Heart left ventricle (tissue), 16 donors: Measurements from ENCODE around the gene DBN1. TPM values are rescaled to one million over a fixed set of nuclear protein-coding genes. Genes with fewer than 3 reads are reported as not detected.
A peak's percentile ranks its signal among the peaks of the same experiment; 100 is the strongest.

ENCODE experiments used
- ATAC-seq, 4 donors: fragments of 200-7000 bp; cut with Tn5 transposase; one replicate each; pipeline ENCODE4 v1.9.1; 2020 to 2022; ENCODE audit warnings: moderate library complexity in 4 of 4, mild to moderate bottlenecking in 3 of 4, moderate number of reproducible peaks in 1 of 4
- DNase-seq, 5 donors: peaks; one replicate each; pipeline ENCODE4 v3.0.0-alpha.2; 2020
- H3K27ac ChIP-seq, 12 donors: fragments of 200-600 bp; sonication (generic) in 4 of 12; one replicate each; pipeline versions ENCODE4 v1.5.0 to v1.8.0; 2016 to 2022; ENCODE audit warnings: mild to moderate bottlenecking in 2 of 12
- H3K27me3 ChIP-seq, 9 donors: fragments of 200-600 bp; sonication (generic) in 2 of 9; one replicate each; pipeline versions ENCODE4 v1.5.1 to v1.8.0; 2016 to 2022; ENCODE audit warnings: mild to moderate bottlenecking in 3 of 9
- H3K36me3 ChIP-seq, 9 donors: fragments of 200-600 bp; sonication (generic) in 2 of 9; one replicate each; pipeline versions ENCODE4 v1.5.0 to v1.8.0; 2018 to 2022; ENCODE audit warnings: mild to moderate bottlenecking in 2 of 9
- H3K4me1 ChIP-seq, 12 donors: fragments of 200-600 bp; sonication (generic) in 4 of 12; one replicate each; pipeline versions ENCODE4 v1.5.0 to v1.8.0; 2016 to 2022; ENCODE audit warnings: mild to moderate bottlenecking in 3 of 12
- H3K4me3 ChIP-seq, 12 donors: fragments of 200-600 bp; sonication (generic) in 4 of 12; one replicate each; pipeline versions ENCODE4 v1.5.0 to v1.8.0; 2017 to 2022; ENCODE audit warnings: mild to moderate bottlenecking in 9 of 12, moderate library complexity in 4 of 12
- H3K9me3 ChIP-seq, 12 donors: fragments of 200-600 bp; sonication (generic) in 4 of 12; one replicate each; pipeline versions ENCODE4 v1.5.0 to v1.8.0; 2016 to 2022; ENCODE audit warnings: mild to moderate bottlenecking in 1 of 12
- CTCF ChIP-seq, 12 donors: fragments of 200-600 bp; sonication (generic) in 4 of 12; IDR thresholded peaks; one replicate each; pipeline versions ENCODE4 v1.5.0 to v1.8.0; 2018 to 2022; ENCODE audit warnings: antibody characterized with exemption in 12 of 12, mild to moderate bottlenecking in 5 of 12
- POLR2A ChIP-seq, 2 donors: fragments of 450-650 bp; IDR thresholded peaks; one replicate each; pipeline ENCODE4 v1.6.1; 2017; ENCODE audit warnings: antibody characterized with exemption in 2 of 2, mild to moderate bottlenecking in 2 of 2, moderate library complexity in 2 of 2
- WGBS, 4 donors: extraction: QIAGEN DNeasy Blood & Tissue Kit in 2 of 4; methylation state at CpG; one replicate each; pipeline versions ENCODE4 v1.1.5 to v1.1.7; 2013 to 2018; 5-methylcytosine and 5-hydroxymethylcytosine counted together
- intact Hi-C, 10 donors: fragments of 100-400 bp; cut with DNase I; formaldehyde crosslinking; loops; one replicate each; pipeline versions ENCODE4 v1.11.1 to v1.14.2; 2022
- polyA plus RNA-seq, 2 donors: library from polyadenylated mRNA; stranded (reverse); fragments of 200-250 nt; gene quantifications; one replicate each; pipeline ENCODE4 v1.2.3, GENCODE V29; 2013
- total RNA-seq, 9 donors: library from RNA; depleted of rRNA in 2 of 9; stranded (reverse); fragments of >200 nt in 2 of 9; fragmentation: NEBNext Ultra II Directional in 3 of 9; extraction: Animal tissue kit (Norgen Biotek cat#: 25700) in 3 of 9; gene quantifications; one replicate each; pipeline versions ENCODE4 v1.1.0 to v1.2.4, GENCODE V29; 2016 to 2023
- donor health status: ischemic (EF 13 %, LVEDD 7.1; RV severe dilation, severe dysfunction).
- donor health status: healthy with polysubstance abuse.
- donor health status: DM: no; HTN: yes; CAD: no.
- donor health status: DM: no; HTN: no; CAD: no.
- donor health status: ischemic (EF 25% LVEDD 6.9; RV normal size, moderate dysfunction).
- donor health status: ischemic (EF 25% LVEDD 5.7; RV mildly dilated, moderate dysfunction).
- donor health status: healthy.
- donor health status: DM: yes; HTN: yes; CAD: no.
- donor health status: ischemic (EF 35%, LVEDD 5.7; RV mildly dilated, moderate dysfunction).
- donor health status: nonischemic (EF 11% LVEDD 7.7; RV severe dilation, severe dysfunction).
- donor health status: DM: yes; HTN: yes; CAD: no.
- donor health status: PGD.
- donor health status: ischemic (EF 29% LVEDD 5.4; RV normal size, mild dysfunction).
- donor health status: nonischemic (EF 23%, LVEDD 6.1; RV moderate dilation, normal function).

Gene DBN1
- total and polyA plus RNA-seq, 11 donors = 12.3 to 60.7 (median 23.3) TPM

GRCh38 chr5:177483994-177484901 is 10.8 kb upstream of the DBN1 start:
- Histone ChIP-seq H3K36me3 (peaks cover 0 to 73% (median 55%) of the 10 kb centered on the region in 9 donors), H3K4me3 (no peak overlapping the region), H3K4me1 (peaks cover 0 to 22% (median 9%) of the 10 kb centered on the region in 12 donors), H3K27ac (peak overlapping the region in 1 of 12 donors; percentile 89), H3K27me3 (no peaks in the 10 kb centered on the region), H3K9me3 (no peaks in the 10 kb centered on the region)
- TF ChIP-seq CTCF (IDR thresholded peaks at IDR 0.05) = no peak
- 87 to 92% (median 90%) methylated on average over 17 to 22 of the region's 22 CpGs for whole genome bisulfite sequencing, 4 donors
- ATAC-seq (no peak), DNase-seq (peak in 1 of 5 donors; percentile 62)
- intact Hi-C loops = no loop called here

- H3K4me3 ChIP-seq = no peak overlapping the region
- peaks cover 0 to 34% (median 20%) of the 10 kb centered on the region in 12 donors for H3K4me1 ChIP-seq
- TF ChIP-seq POLR2A (IDR thresholded peaks at IDR 0.05) (no peak), CTCF (IDR thresholded peaks at IDR 0.05) (no peak)
- peaks cover 0 to 61% (median 43%) of the 10 kb centered on the region in 9 donors for H3K36me3 ChIP-seq
- WGBS, 4 donors = 94 to 99% (median 95%) methylated on average over 9 of the region's 9 CpGs
- H3K27ac ChIP-seq = peak overlapping the region in 1 of 12 donors; percentile 89
- H3K9me3 ChIP-seq = no peaks in the 10 kb centered on the region
- no peaks in the 10 kb centered on the region for H3K27me3 ChIP-seq
- intact Hi-C loops = no loop called here
- DNase-seq = peak in 1 of 5 donors; percentile 54
- ATAC-seq = no peak
Measured at GRCh38 chr5:177483042-177483441, 9.6 kb upstream of the DBN1 start.

- H3K36me3 ChIP-seq = peaks cover 0 to 54% (median 37%) of the 10 kb centered on the region in 9 donors
- peak overlapping the region in 1 of 12 donors; percentile 89 for H3K27ac ChIP-seq
- no peak overlapping the region for H3K4me3 ChIP-seq
- peaks cover 0 to 34% (median 20%) of the 10 kb centered on the region in 12 donors for H3K4me1 ChIP-seq
- intact Hi-C loops = no loop called here
- 93 to 94% (median 93%) methylated on average over 10 of the region's 10 CpGs for WGBS, 4 donors
- DNase-seq = peak in 1 of 5 donors; percentile 48
- ATAC-seq = no peak
- no peaks in the 10 kb centered on the region for H3K9me3 ChIP-seq
- no peak for TF ChIP-seq CTCF (IDR thresholded peaks at IDR 0.05)
- TF ChIP-seq POLR2A (IDR thresholded peaks at IDR 0.05) = no peak
- no peaks in the 10 kb centered on the region for H3K27me3 ChIP-seq
Measured at GRCh38 chr5:177482359-177482795, 8.9 kb upstream of the DBN1 start.

- Histone ChIP-seq H3K27me3 (peaks cover 0 to 9% (median 0%) of the 10 kb centered on the region in 9 donors), H3K4me3 (peak overlapping the region in 1 of 12 donors; percentile 29), H3K27ac (peak overlapping the region; percentile 3 to 89 (median 48)), H3K4me1 (peaks cover 0 to 45% (median 23%) of the 10 kb centered on the region in 12 donors), H3K36me3 (peaks cover 0 to 29% (median 15%) of the 10 kb centered on the region in 9 donors), H3K9me3 (no peaks in the 10 kb centered on the region)
- DNase-seq (peak in 2 of 5 donors; percentile 40 to 65), ATAC-seq (peak; percentile 0 to 26 (median 7))
- TF ChIP-seq POLR2A (IDR thresholded peaks at IDR 0.05) (no peak), CTCF (IDR thresholded peaks at IDR 0.05) (no peak)
- intact Hi-C loops = loop anchor here in 1 of 10 donors (2.0 kb wide), 1 partner anchor 17 kb away; the partner anchor contains the start of gene PDLIM7
- WGBS, 4 donors = 31 to 48% (median 38%) methylated on average over 13 to 14 of the region's 14 CpGs
Measured at GRCh38 chr5:177479774-177480173, 6.3 kb upstream of the DBN1 start.
